PC-9 (cell line): ENCODE measurements around the gene CA7. TPM values are rescaled to one million over a fixed set of nuclear protein-coding genes. Genes with fewer than 3 reads are reported as not detected.

Experiments
- BruUV-seq: library from RNA; stranded (reverse); fragments of 400-500 nt; replicated peaks from 2 replicates; lab custom pipeline; 2021; lab: Mats Ljungman, UMichigan
- CTCF ChIA-PET: fragments of 300-600 bp; sonication (Branson Sonifier 250); formaldehyde crosslinking; loops from one replicate; lab custom pipeline; 2022; ENCODE audit warnings: antibody characterized with exemption; lab: Charles Lee
- POLR2A ChIA-PET: fragments of 300-600 bp; sonication (Branson Sonifier 250); formaldehyde crosslinking; loops from one replicate; lab custom pipeline; 2022; ENCODE audit warnings: antibody characterized with exemption; ENCODE audit not compliant: unreplicated experiment; lab: Charles Lee
- DNase-seq, 2 experiments: peaks; one replicate each; pipeline versions ENCODE4 v3.0.0 to v3.0.0-alpha.2; 2015 to 2022; ENCODE audit warnings: mixed read lengths in 1 of 2
- H2AFZ ChIP-seq: fragments of 200-600 bp; sonication (generic); 2 replicates; pipeline ENCODE4 v1.8.1; 2017; ENCODE audit warnings: antibody characterized with exemption
- H3F3A ChIP-seq: fragments of 200-600 bp; sonication (generic); 2 replicates; pipeline ENCODE4 v1.8.1; 2017; ENCODE audit warnings: antibody characterized with exemption, mild to moderate bottlenecking, low read depth; ENCODE audit not compliant: insufficient read depth
- H3K27ac ChIP-seq: fragments of 200-600 bp; sonication (generic); 2 replicates; pipeline ENCODE4 v1.6.1; 2016; ENCODE audit warnings: mixed run types
- H3K27me3 ChIP-seq: fragments of 200-600 bp; sonication (generic); 2 replicates; pipeline ENCODE4 v1.6.1; 2016; ENCODE audit warnings: low read depth, mixed run types; ENCODE audit not compliant: insufficient read depth
- H3K36me3 ChIP-seq: fragments of 200-600 bp; sonication (generic); 2 replicates; pipeline ENCODE4 v1.6.1; 2016; ENCODE audit warnings: low read depth, mixed run types
- H3K4me1 ChIP-seq: fragments of 200-600 bp; sonication (generic); replicated peaks from 2 replicates; pipeline ENCODE4 v1.6.1; 2016; ENCODE audit warnings: mixed run types; ENCODE audit not compliant: insufficient read depth
- H3K4me2 ChIP-seq: fragments of 200-600 bp; sonication (generic); 2 replicates; pipeline ENCODE4 v1.6.1; 2017; ENCODE audit warnings: mixed run types
- H3K4me3 ChIP-seq: fragments of 200-600 bp; sonication (generic); 2 replicates; pipeline ENCODE4 v1.6.1; 2016; ENCODE audit warnings: mixed run types
- H3K79me2 ChIP-seq: fragments of 200-600 bp; sonication (generic); 2 replicates; pipeline ENCODE4 v1.6.1; 2017; ENCODE audit warnings: low read depth, mixed run types
- H3K9me2 ChIP-seq: fragments of 200-600 bp; sonication (generic); 2 replicates; pipeline ENCODE4 v1.8.1; 2017; ENCODE audit warnings: mild to moderate bottlenecking; ENCODE audit not compliant: insufficient read depth
- H3K9me3 ChIP-seq: fragments of 200-600 bp; sonication (generic); 2 replicates; pipeline ENCODE4 v1.8.1; 2016; ENCODE audit warnings: low read depth; ENCODE audit not compliant: insufficient read depth
- H4K20me1 ChIP-seq: fragments of 200-600 bp; sonication (generic); 2 replicates; pipeline ENCODE4 v1.8.1; 2017; ENCODE audit not compliant: insufficient read depth
- CTCF ChIP-seq: fragments of 200-600 bp; sonication (generic); conservative IDR thresholded peaks from 2 replicates; pipeline ENCODE4 v1.6.1; 2017; ENCODE audit warnings: mixed run types, antibody characterized with exemption, mild to moderate bottlenecking, moderate library complexity
- EZH2 ChIP-seq: fragments of 200-600 bp; sonication (generic); IDR thresholded peaks from 2 replicates; pipeline ENCODE4 v1.8.0; 2017; ENCODE audit warnings: antibody characterized with exemption, low read depth
- intact Hi-C: fragments of 100-400 bp; cut with micrococcal nuclease; formaldehyde crosslinking; loops from one replicate; pipeline ENCODE4 v1.10.0; 2022; ENCODE audit not compliant: unreplicated experiment
- total RNA-seq: library from RNA; stranded (reverse); gene quantifications from 2 replicates; pipeline ENCODE4 v1.2.3, GENCODE V29; 2021

CA7 gene
- total RNA-seq, 1 experiment from 2014 or later, result not detected

GRCh38 chr16:66894055-66894454 is 49.8 kb downstream of the CA7 start:
- no peaks in the 10 kb centered on the region for H3K9me2 ChIP-seq
- CTCF ChIA-PET, result no interaction called here
- no peak for DNase-seq
- no peak overlapping the region for H2AFZ ChIP-seq
- H3K27me3 ChIP-seq, result no peaks in the 10 kb centered on the region
- no peak overlapping the region for H3K4me2 ChIP-seq
- BruUV-seq, result no TSS peak
- no peak overlapping the region for H3K27ac ChIP-seq
- POLR2A ChIA-PET, result no interaction called here
- H3K79me2 ChIP-seq, result no peaks in the 10 kb centered on the region
- no peaks in the 10 kb centered on the region for H3K9me3 ChIP-seq
- no peaks in the 10 kb centered on the region for H3K36me3 ChIP-seq
- peaks cover 26% of the 10 kb centered on the region; the same call in 1 of the 2 replicates for H3F3A ChIP-seq
- TF ChIP-seq CTCF (no peak), EZH2 (no peak)
- peaks cover 14% of the 10 kb centered on the region; the same call in 1 of the 2 replicates for H3K4me1 ChIP-seq
- intact Hi-C loops, result loop anchor here (2.0 to 10.0 kb wide), 2 partner anchors 121 to 571 kb away; no protein-coding TSS in a partner anchor
- H3K4me3 ChIP-seq, result no peak overlapping the region
- H4K20me1 ChIP-seq, result no peaks in the 10 kb centered on the region

- Histone ChIP-seq H3K4me2 (no peak overlapping the region), H3K9me3 (no peaks in the 10 kb centered on the region), H4K20me1 (no peaks in the 10 kb centered on the region), H3F3A (peaks cover 26% of the 10 kb centered on the region; the same call in 1 of the 2 replicates), H3K4me3 (no peak overlapping the region), H3K9me2 (no peaks in the 10 kb centered on the region), H3K27ac (no peak overlapping the region), H3K36me3 (no peaks in the 10 kb centered on the region), H3K4me1 (peaks cover 24% of the 10 kb centered on the region), H3K79me2 (no peaks in the 10 kb centered on the region), H2AFZ (no peak overlapping the region), H3K27me3 (no peaks in the 10 kb centered on the region)
- ChIA-PET POLR2A (interaction anchor here (0.6 kb wide), 1 partner anchor 303 kb away, joined by 5 read pairs; no protein-coding TSS in a partner anchor), CTCF (interaction anchor here (0.6 to 1.7 kb wide), 4 partner anchors 13 to 33 kb away, joined by 3 to 9 read pairs (median 3); no protein-coding TSS in a partner anchor)
- BruUV-seq, result no TSS peak
- DNase-seq, result peak in 1 of 2 experiments; percentile 66
- intact Hi-C loops, result loop anchor here (1.0 to 10.0 kb wide), 5 partner anchors 52 to 570 kb away; no protein-coding TSS in a partner anchor
- TF ChIP-seq CTCF (peak; percentile 87), EZH2 (no peak)
These were observed 50.9 kb downstream of the CA7 start for GRCh38 chr16:66894948-66895688.

GRCh38 chr16:66895689-66895979 is 51.4 kb downstream of the CA7 start:
- Histone ChIP-seq H3K4me1 (peaks cover 30% of the 10 kb centered on the region), H3K36me3 (no peaks in the 10 kb centered on the region), H2AFZ (no peak overlapping the region), H3K79me2 (no peaks in the 10 kb centered on the region), H3K9me3 (no peaks in the 10 kb centered on the region), H3K27me3 (no peaks in the 10 kb centered on the region), H3K27ac (no peak overlapping the region), H3K4me3 (no peak overlapping the region), H4K20me1 (no peaks in the 10 kb centered on the region), H3F3A (peaks cover 26% of the 10 kb centered on the region; the same call in 1 of the 2 replicates), H3K9me2 (no peaks in the 10 kb centered on the region), H3K4me2 (no peak overlapping the region)
- intact Hi-C loops, result loop anchor here (1.0 to 10.0 kb wide), 5 partner anchors 52 to 569 kb away; no protein-coding TSS in a partner anchor
- no peak for DNase-seq
- CTCF ChIA-PET, result interaction anchor here (0.6 to 1.7 kb wide), 3 partner anchors 14 to 33 kb away, joined by 3 to 9 read pairs (median 3); no protein-coding TSS in a partner anchor
- TF ChIP-seq EZH2 (no peak), CTCF (no peak)
- POLR2A ChIA-PET, result no interaction called here
- BruUV-seq, result no TSS peak
